Testis (tissue), 2 donors: Measurements from ENCODE around the gene P4HTM.

Source experiments
- POLR2A ChIP-seq: fragments of 450-650 bp; IDR thresholded peaks from one replicate; pipeline ENCODE4 v1.6.1; 2017; ENCODE audit warnings: antibody characterized with exemption, mild to moderate bottlenecking, moderate library complexity
- TF ChIP-seq, protein P1 (sequence below), 3 experiments: fragments of 450-650 bp in 2 of 3; fragments of 200-600 bp in 1 of 3; sonication (generic) in 1 of 3; IDR thresholded peaks; one replicate each; pipeline ENCODE4 v1.5.1; 2016 to 2019; ENCODE audit warnings: antibody characterized with exemption in 3 of 3, mild to moderate bottlenecking in 2 of 3, moderate library complexity in 1 of 3

DNA sequence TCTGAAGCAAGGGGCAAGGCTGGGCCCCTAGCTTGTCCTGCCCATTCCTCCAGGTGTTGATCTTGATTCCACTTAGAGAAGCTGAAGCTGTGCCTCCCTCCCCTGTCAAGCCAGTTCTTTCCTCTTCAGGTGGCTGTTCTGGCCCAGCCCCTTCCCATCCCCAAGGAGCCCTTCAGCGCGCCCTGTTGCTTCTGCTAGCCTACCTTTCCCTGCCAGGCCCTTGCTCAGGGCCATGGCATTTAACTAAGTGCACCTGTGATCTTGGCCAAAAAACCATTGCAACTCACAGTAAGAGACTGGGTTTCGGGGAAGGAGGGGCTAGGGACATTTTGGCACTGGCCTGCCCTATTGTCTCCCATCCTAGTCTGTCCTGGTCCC lies 15.3 kb downstream of the P4HTM start:
- TF ChIP-seq, protein P1, sequence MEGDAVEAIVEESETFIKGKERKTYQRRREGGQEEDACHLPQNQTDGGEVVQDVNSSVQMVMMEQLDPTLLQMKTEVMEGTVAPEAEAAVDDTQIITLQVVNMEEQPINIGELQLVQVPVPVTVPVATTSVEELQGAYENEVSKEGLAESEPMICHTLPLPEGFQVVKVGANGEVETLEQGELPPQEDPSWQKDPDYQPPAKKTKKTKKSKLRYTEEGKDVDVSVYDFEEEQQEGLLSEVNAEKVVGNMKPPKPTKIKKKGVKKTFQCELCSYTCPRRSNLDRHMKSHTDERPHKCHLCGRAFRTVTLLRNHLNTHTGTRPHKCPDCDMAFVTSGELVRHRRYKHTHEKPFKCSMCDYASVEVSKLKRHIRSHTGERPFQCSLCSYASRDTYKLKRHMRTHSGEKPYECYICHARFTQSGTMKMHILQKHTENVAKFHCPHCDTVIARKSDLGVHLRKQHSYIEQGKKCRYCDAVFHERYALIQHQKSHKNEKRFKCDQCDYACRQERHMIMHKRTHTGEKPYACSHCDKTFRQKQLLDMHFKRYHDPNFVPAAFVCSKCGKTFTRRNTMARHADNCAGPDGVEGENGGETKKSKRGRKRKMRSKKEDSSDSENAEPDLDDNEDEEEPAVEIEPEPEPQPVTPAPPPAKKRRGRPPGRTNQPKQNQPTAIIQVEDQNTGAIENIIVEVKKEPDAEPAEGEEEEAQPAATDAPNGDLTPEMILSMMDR (IDR thresholded peaks at IDR 0.05): no peak
- no peak for TF ChIP-seq POLR2A
